Body of pancreas (tissue), 4 donors: ENCODE measurements around the gene VPS16.
"Not testable (repeated sequence)": the region's sequence is repeated elsewhere in the genome, so short reads cannot be mapped to it uniquely, and the experiment has no call there.

Source experiments
- CTCF ChIP-seq, 7 experiments: fragments of 450-650 bp in 4 of 7; fragments of 200-600 bp in 3 of 7; sonication (generic) in 3 of 7; IDR thresholded peaks; one replicate each; pipeline ENCODE4 v1.5.1; 2016 to 2019; ENCODE audit warnings: antibody characterized with exemption in 7 of 7
- POLR2A ChIP-seq, 3 donors: fragments of 450-650 bp; IDR thresholded peaks; one replicate each; pipeline ENCODE4 v1.6.1; 2016; ENCODE audit warnings: antibody characterized with exemption in 3 of 3, mild to moderate bottlenecking in 2 of 3

GRCh38 chr20:2807929-2808328, 32.6 kb upstream of the VPS16 start:
- not testable (repeated sequence) for TF ChIP-seq CTCF, POLR2A (IDR thresholded peaks at IDR 0.05)
